HepG2 (cell line): ENCODE measurements around the gene TCF20. TPM values are rescaled to one million over a fixed set of nuclear protein-coding genes. Genes with fewer than 3 reads are reported as not detected.
A peak's percentile ranks its signal among the peaks of the same experiment; 100 is the strongest.

ENCODE experiments used
- ATAC-seq: fragments of 200-7000 bp; cut with Tn5 transposase; 3 replicates; pipeline ENCODE4 v1.9.1; 2020; ENCODE audit warnings: mild to moderate bottlenecking, moderate library complexity
- BruUV-seq: library from RNA; stranded (reverse); fragments of 400-500 nt; replicated peaks from 2 replicates; lab custom pipeline; 2021; lab: Mats Ljungman, UMichigan
- CTCF ChIA-PET: fragments of 300-600 bp; formaldehyde crosslinking; extraction: SDS; loops from one replicate; lab custom pipeline; 2021; ENCODE audit warnings: low total read pairs, inconsistent platforms, low intra/inter-chr PET ratio; lab: Yijun Ruan, JAX
- POLR2A ChIA-PET: fragments of 350-600 bp; sonication (Branson Sonifier 250); formaldehyde crosslinking; loops from one replicate; lab custom pipeline; 2020; ENCODE audit warnings: antibody characterized with exemption, inconsistent platforms; lab: Yijun Ruan, JAX
- DNase-seq: peaks from one replicate; pipeline ENCODE4 v3.0.0-alpha.2; 2015; ENCODE audit warnings: low spot score
- FAIRE-seq: peaks from 3 replicates; lab custom pipeline; 2011; peaks lifted over from hg19 to GRCh38; lab: Jason Lieb, UNC
- H2AFZ ChIP-seq: one replicate; pipeline ENCODE4 v1.6.1; 2011; ENCODE audit warnings: low read length, inconsistent platforms
- H3K27ac ChIP-seq: fragments of 300-600 bp; 3 replicates; pipeline ENCODE4 v1.8.0; 2011; ENCODE audit warnings: mixed run types, mild to moderate bottlenecking, mixed read lengths, low read length, inconsistent platforms; ENCODE audit not compliant: insufficient read depth; ENCODE audit errors: extremely low read length
- H3K27me3 ChIP-seq, 2 experiments: fragments of 200-600 bp in 1 of 2; 2 replicates in 1 of 2; 3 replicates in 1 of 2; pipeline versions ENCODE4 v1.6.0 to v1.8.0; 2011; ENCODE audit warnings: low read length in 2 of 2, mild to moderate bottlenecking in 2 of 2, moderate library complexity in 2 of 2, inconsistent platforms in 1 of 2; ENCODE audit not compliant: insufficient read depth in 2 of 2, control insufficient read depth in 1 of 2
- H3K36me3 ChIP-seq, 2 experiments: fragments of 200-600 bp in 1 of 2; replicated peaks in 1 of 2; 2 replicates in 1 of 2; 3 replicates in 1 of 2; pipeline versions ENCODE4 v1.5.1 to v1.8.0; 2011; ENCODE audit warnings: low read length in 2 of 2, inconsistent platforms in 1 of 2; ENCODE audit not compliant: insufficient read depth in 2 of 2, control insufficient read depth in 1 of 2
- H3K4me1 ChIP-seq: 2 replicates; pipeline ENCODE4 v1.5.1; 2012; ENCODE audit warnings: low read length, inconsistent platforms; ENCODE audit not compliant: insufficient read depth
- H3K4me2 ChIP-seq: 2 replicates; pipeline ENCODE4 v1.6.0; 2011; ENCODE audit warnings: low read depth, low read length, inconsistent platforms
- H3K4me3 ChIP-seq, 3 experiments: fragments of 200-600 bp in 1 of 3; sonication (generic), shearing (Covaris generic) in 1 of 3; replicated peaks in 1 of 3; 2 replicates each; pipeline ENCODE4 v1.5.1; 2011 to 2016; ENCODE audit warnings: low read length in 3 of 3, inconsistent platforms in 2 of 3, low read depth in 2 of 3, mild to moderate bottlenecking in 2 of 3, control low read depth in 1 of 3, mixed read lengths in 1 of 3; ENCODE audit not compliant: insufficient read depth in 1 of 3
- H3K79me2 ChIP-seq: one replicate; pipeline ENCODE4 v1.6.1; 2011; ENCODE audit warnings: low read length, inconsistent platforms; ENCODE audit not compliant: insufficient read depth
- H3K9ac ChIP-seq: 2 replicates; pipeline ENCODE4 v1.6.0; 2011; ENCODE audit warnings: mild to moderate bottlenecking, low read depth, low read length, inconsistent platforms; ENCODE audit not compliant: insufficient read depth
- H3K9me3 ChIP-seq: 2 replicates; pipeline ENCODE4 v1.5.1; 2012; ENCODE audit warnings: mild to moderate bottlenecking, low read length
- H4K20me1 ChIP-seq: 2 replicates; pipeline ENCODE4 v1.6.0; 2011; ENCODE audit warnings: inconsistent platforms, mild to moderate bottlenecking, low read length, moderate library complexity; ENCODE audit not compliant: insufficient read depth
- ELF1 ChIP-seq: sonication (generic); formaldehyde crosslinking; IDR thresholded peaks from 2 replicates; pipeline ENCODE4 v1.4.0; 2020; ENCODE audit warnings: missing genetic modification reagents
- HNRNPLL ChIP-seq: fragments of 200-400 bp; formaldehyde crosslinking; IDR thresholded peaks from 2 replicates; pipeline ENCODE4 v1.6.1; 2017; ENCODE audit warnings: mild to moderate bottlenecking, low read depth, low read length; ENCODE audit not compliant: poor library complexity, severe bottlenecking
- LCORL ChIP-seq, 2 experiments: fragments of 450-650 bp in 1 of 2; sonication (generic) in 1 of 2; formaldehyde crosslinking in 1 of 2; IDR thresholded peaks; 2 replicates each; pipeline versions ENCODE4 v1.5.0 to v1.6.1; 2017 to 2020; ENCODE audit warnings: antibody characterized with exemption in 1 of 2, missing genetic modification reagents in 1 of 2
- TRAFD1 ChIP-seq: sonication (generic); formaldehyde crosslinking; IDR thresholded peaks from 2 replicates; pipeline ENCODE4 v1.5.1; 2020; ENCODE audit warnings: missing genetic modification reagents, mild to moderate bottlenecking, borderline replicate concordance
- ZNF121 ChIP-seq: sonication (generic); formaldehyde crosslinking; IDR thresholded peaks from 2 replicates; pipeline ENCODE4 v1.5.0; 2020; ENCODE audit warnings: mild to moderate bottlenecking, missing genetic modification reagents
- ZNF318 ChIP-seq: sonication (generic); formaldehyde crosslinking; IDR thresholded peaks from 2 replicates; pipeline ENCODE4 v1.4.0; 2020; ENCODE audit warnings: mild to moderate bottlenecking, missing genetic modification reagents
- ZNF546 ChIP-seq: sonication (generic); formaldehyde crosslinking; conservative IDR thresholded peaks from 2 replicates; pipeline ENCODE4 v1.8.1; 2023; ENCODE audit warnings: mild to moderate bottlenecking, missing genetic modification reagents
- ZNF841 ChIP-seq: sonication (generic); formaldehyde crosslinking; IDR thresholded peaks from 2 replicates; pipeline ENCODE4 v1.8.1; 2023; ENCODE audit warnings: missing genetic modification reagents, borderline replicate concordance
- WGBS: methylation state at CpG from one replicate; pipeline ENCODE4 v1.1.6; 2017; ENCODE audit warnings: low lambda C conversion rate; 5-methylcytosine and 5-hydroxymethylcytosine counted together
- in situ Hi-C: cut with HindIII; loops from 2 replicates; pipeline ENCODE4 v1.10.0; 2017; ENCODE audit warnings: low pct_unique_long_range_greater_than_20kb; ENCODE audit not compliant: extremely low pct_ligation_motif_present
- intact Hi-C: fragments of 100-400 bp; cut with micrococcal nuclease; formaldehyde crosslinking; loops from one replicate; pipeline ENCODE4 v1.10.0; 2022; ENCODE audit not compliant: unreplicated experiment
- polyA plus RNA-seq, 8 experiments: library from polyadenylated mRNA; depleted of rRNA in 3 of 8; stranded (reverse) in 7 of 8; unstranded in 1 of 8; fragments of >200 nt; fragmentation: Illumina TruSeq in 4 of 8; extraction: Trizol in 4 of 8; gene quantifications; 2 replicates each; pipeline versions ENCODE4 v1.2.1 to v1.2.3, GENCODE V29; 2011 to 2016; ENCODE audit warnings: low read depth in 4 of 8, missing spikeins in 1 of 8, mixed read lengths in 1 of 8; ENCODE audit not compliant: insufficient read depth in 1 of 8
- total RNA-seq, 5 experiments: library from RNA; depleted of rRNA; stranded (reverse); fragments of >200 nt; fragmentation: Illumina TruSeq; extraction: Trizol; gene quantifications; 2 replicates each; pipeline ENCODE4 v1.2.3, GENCODE V29; 2016; ENCODE audit warnings: low read depth in 1 of 5
- TF ChIP-seq, protein P1 (sequence below): sonication (generic); IDR thresholded peaks from 2 replicates; pipeline ENCODE4 v1.6.1; 2016; ENCODE audit warnings: low read depth, borderline replicate concordance
- TF ChIP-seq, protein P2 (sequence below): IDR thresholded peaks from 2 replicates; pipeline ENCODE4 v1.6.1; 2012; ENCODE audit warnings: inconsistent platforms

TCF20 gene
- total and polyA plus RNA-seq, 2 of the 13 experiments (the other 11 are each of a cell fraction or from before 2014, with no cell fraction given): 12.8 to 23.7 TPM

- H3K4me1 ChIP-seq: peaks cover 27% of the 10 kb centered on the region
- peak overlapping the region; percentile 55 to 71 (median 58) for H3K4me3 ChIP-seq
- ChIA-PET CTCF (no interaction called here), POLR2A (no interaction called here)
- intact Hi-C loops: loop anchor here (2.0 kb wide), 1 partner anchor 15 kb away; no protein-coding TSS in a partner anchor
- FAIRE-seq (no peak), ATAC-seq (peak; percentile 29), DNase-seq (no peak)
- H4K20me1 ChIP-seq: no peaks in the 10 kb centered on the region
- H3K9ac ChIP-seq: no peak overlapping the region; the same call in 1 of the 2 replicates
- H3K9me3 ChIP-seq: no peaks in the 10 kb centered on the region
- no TSS peak for BruUV-seq
- H3K27ac ChIP-seq: no peak overlapping the region
- in situ Hi-C loops: no loop called here
- H3K4me2 ChIP-seq: peak overlapping the region; percentile 100
- peaks cover 4 to 31% of the 10 kb centered on the region in 2 experiments; a peak in 4 of 5 replicates for H3K27me3 ChIP-seq
- no peaks in the 10 kb centered on the region for H3K79me2 ChIP-seq
- no peak overlapping the region for H2AFZ ChIP-seq
- H3K36me3 ChIP-seq: no peaks in the 10 kb centered on the region
- 30% methylated on average over 27 of the region's 72 CpGs for WGBS
- no peak for TF ChIP-seq ZNF841 (CRISPR knock-in tag)
- TF ChIP-seq ZNF318 (CRISPR knock-in tag): no peak
- no peak for TF ChIP-seq TRAFD1 (CRISPR knock-in tag)
- peak; percentile 56; the same call in 1 of the 2 replicates for TF ChIP-seq ZNF121
- TF ChIP-seq, protein P1, sequence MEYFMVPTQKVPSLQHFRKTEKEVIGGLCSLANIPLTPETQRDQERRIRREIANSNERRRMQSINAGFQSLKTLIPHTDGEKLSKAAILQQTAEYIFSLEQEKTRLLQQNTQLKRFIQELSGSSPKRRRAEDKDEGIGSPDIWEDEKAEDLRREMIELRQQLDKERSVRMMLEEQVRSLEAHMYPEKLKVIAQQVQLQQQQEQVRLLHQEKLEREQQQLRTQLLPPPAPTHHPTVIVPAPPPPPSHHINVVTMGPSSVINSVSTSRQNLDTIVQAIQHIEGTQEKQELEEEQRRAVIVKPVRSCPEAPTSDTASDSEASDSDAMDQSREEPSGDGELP: 0 out of 2 replicates have a peak, but pooled peaks have one; percentile 18
- TF ChIP-seq HNRNPLL: peak; percentile 16
- no peak for TF ChIP-seq ELF1 (CRISPR knock-in tag)
- TF ChIP-seq ZNF546 (CRISPR knock-in tag): no peak
- no peak for TF ChIP-seq LCORL (IDR thresholded peaks at IDR 0.05)
- peak; percentile 61 for TF ChIP-seq LCORL (CRISPR knock-in tag; IDR thresholded peaks at IDR 0.05)
- TF ChIP-seq, protein P2, sequence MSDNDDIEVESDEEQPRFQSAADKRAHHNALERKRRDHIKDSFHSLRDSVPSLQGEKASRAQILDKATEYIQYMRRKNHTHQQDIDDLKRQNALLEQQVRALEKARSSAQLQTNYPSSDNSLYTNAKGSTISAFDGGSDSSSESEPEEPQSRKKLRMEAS: peak; percentile 34; the same call in 1 of the 2 replicates
Observed at GRCh38 chr22:42283278-42284201, 13.1 kb upstream of the TCF20 start.
